Lower lobe of right lung (tissue), 2 donors: ENCODE measurements around the gene SMIM21. TPM values are rescaled to one million over a fixed set of nuclear protein-coding genes. Genes with fewer than 3 reads are reported as not detected.

Experiments used
- ATAC-seq, 2 donors: fragments of 200-7000 bp; cut with Tn5 transposase; one replicate each; pipeline ENCODE4 v1.9.1; 2020 to 2022; ENCODE audit warnings: mild to moderate bottlenecking in 2 of 2, moderate library complexity in 2 of 2
- DNase-seq: peaks from one replicate; pipeline ENCODE4 v3.0.0-alpha.2; 2020
- H3K27ac ChIP-seq: fragments of 200-600 bp; one replicate; pipeline ENCODE4 v1.8.0; 2022
- H3K27me3 ChIP-seq: fragments of 200-600 bp; one replicate; pipeline ENCODE4 v1.8.0; 2022; ENCODE audit warnings: low read depth
- H3K36me3 ChIP-seq: fragments of 200-600 bp; one replicate; pipeline ENCODE4 v1.8.0; 2022; ENCODE audit warnings: mild to moderate bottlenecking
- H3K4me1 ChIP-seq: fragments of 200-600 bp; one replicate; pipeline ENCODE4 v1.8.0; 2022
- H3K4me3 ChIP-seq: fragments of 200-600 bp; one replicate; pipeline ENCODE4 v1.8.0; 2022; ENCODE audit warnings: mild to moderate bottlenecking
- H3K9me3 ChIP-seq: fragments of 200-600 bp; one replicate; pipeline ENCODE4 v1.8.0; 2022
- CTCF ChIP-seq: fragments of 200-600 bp; IDR thresholded peaks from one replicate; pipeline ENCODE4 v1.8.0; 2022; ENCODE audit warnings: antibody characterized with exemption, mild to moderate bottlenecking
- intact Hi-C: fragments of 100-400 bp; cut with DNase I; formaldehyde crosslinking; loops from one replicate; pipeline ENCODE4 v1.11.0; 2022
- total RNA-seq: library from RNA; stranded (reverse); fragmentation: NEBNext Ultra II Directional; extraction: Animal tissue kit (Norgen Biotek cat#: 25700); gene quantifications from one replicate; pipeline ENCODE4 v1.2.1, GENCODE V29; 2021
- donor health status: DM: no; HTN: yes; CAD: no; lungs with severe emphysema.

SMIM21 gene
- total RNA-seq, 1 donor from 2014 or later = not detected

DNA sequence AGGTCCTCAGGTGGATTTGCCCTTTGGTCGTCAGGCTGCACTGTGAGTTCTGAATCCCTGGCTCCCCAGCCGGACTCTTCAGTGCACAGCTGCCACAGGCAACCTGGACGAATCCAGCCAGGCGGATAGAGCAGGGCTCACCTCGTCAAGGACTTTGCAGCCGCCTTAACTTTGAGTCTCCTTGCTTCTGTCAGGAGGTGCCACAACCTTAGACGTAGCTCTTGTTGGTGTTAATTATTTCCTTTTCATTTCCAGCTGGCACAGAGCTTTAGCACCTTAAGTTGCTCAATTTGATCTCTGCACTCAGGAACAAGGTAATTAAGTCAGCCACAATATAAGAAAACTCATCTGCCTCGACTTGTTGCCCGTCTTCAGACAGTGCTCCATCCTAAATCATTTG lies 17.7 kb downstream of the SMIM21 start:
- ATAC-seq = no peak

DNA sequence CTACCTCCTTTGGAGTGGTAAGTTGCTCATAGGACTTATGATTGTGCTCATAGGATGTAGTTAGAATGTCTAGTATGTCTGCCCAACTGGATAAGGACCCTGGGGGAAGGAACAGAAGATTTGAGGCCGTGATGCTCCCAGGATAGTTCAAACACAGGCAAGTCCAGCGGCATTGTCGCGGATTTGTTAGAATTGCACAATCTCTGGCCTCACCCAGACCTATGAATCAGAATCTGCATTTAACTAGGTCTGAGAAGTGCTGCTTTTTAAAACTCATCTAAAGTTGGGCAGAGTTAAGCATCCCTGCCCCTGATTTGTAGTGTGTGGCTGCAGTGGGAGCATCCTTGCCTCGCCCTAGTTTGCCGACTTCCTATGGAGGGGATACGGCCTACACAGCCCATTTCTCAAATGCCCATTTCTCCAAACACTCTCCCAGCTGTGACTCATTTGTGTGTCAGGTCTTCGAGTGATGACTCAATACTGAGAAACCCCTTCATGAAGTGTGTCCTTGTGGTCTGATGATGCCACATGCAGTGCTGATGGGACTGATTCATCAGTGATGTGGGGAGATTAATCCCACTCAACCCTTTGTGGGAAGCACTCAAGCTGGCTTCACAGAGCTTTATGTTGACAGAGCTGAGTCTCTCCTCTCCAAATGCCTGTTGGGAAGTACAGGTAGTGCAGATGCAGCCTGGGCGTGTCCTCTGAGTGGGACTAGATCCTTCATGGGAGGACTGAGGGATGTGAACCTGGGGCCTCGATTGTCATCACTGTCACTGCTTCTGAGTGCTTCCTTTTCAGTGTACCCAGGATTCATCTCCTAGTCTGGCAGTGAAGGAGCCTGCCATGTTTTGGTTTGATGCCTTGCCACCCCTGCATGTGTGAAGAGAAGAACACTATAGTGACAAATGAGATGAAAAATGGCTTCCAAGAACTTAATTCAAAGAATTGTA lies 18.7 kb downstream of the SMIM21 start:
- Histone ChIP-seq H3K36me3 (no peaks in the 10 kb centered on the region), H3K4me1 (no peaks in the 10 kb centered on the region), H3K9me3 (no peaks in the 10 kb centered on the region), H3K4me3 (no peak overlapping the region), H3K27ac (no peak overlapping the region), H3K27me3 (no peaks in the 10 kb centered on the region)
- intact Hi-C loops = no loop called here
- TF ChIP-seq CTCF = no peak
- ATAC-seq = no peak
- DNase-seq = no peak

More for the DNA sequence above, 17.7 kb downstream of the SMIM21 start:
- Histone ChIP-seq H3K4me1 (no peaks in the 10 kb centered on the region), H3K27me3 (no peaks in the 10 kb centered on the region), H3K4me3 (no peak overlapping the region), H3K9me3 (no peaks in the 10 kb centered on the region), H3K27ac (no peak overlapping the region), H3K36me3 (no peaks in the 10 kb centered on the region)
- TF ChIP-seq CTCF = no peak
- intact Hi-C loops = no loop called here
- no peak for DNase-seq

GRCh38 chr18:75407468-75408437 lies 19.8 kb downstream of the SMIM21 start:
- H3K4me3 ChIP-seq = no peak overlapping the region
- H3K27ac ChIP-seq = no peak overlapping the region
- no peaks in the 10 kb centered on the region for H3K9me3 ChIP-seq
- TF ChIP-seq CTCF = no peak
- H3K36me3 ChIP-seq = no peaks in the 10 kb centered on the region
- intact Hi-C loops = no loop called here
- ATAC-seq (no peak), DNase-seq (no peak)
- no peaks in the 10 kb centered on the region for H3K4me1 ChIP-seq
- H3K27me3 ChIP-seq = no peaks in the 10 kb centered on the region

DNA sequence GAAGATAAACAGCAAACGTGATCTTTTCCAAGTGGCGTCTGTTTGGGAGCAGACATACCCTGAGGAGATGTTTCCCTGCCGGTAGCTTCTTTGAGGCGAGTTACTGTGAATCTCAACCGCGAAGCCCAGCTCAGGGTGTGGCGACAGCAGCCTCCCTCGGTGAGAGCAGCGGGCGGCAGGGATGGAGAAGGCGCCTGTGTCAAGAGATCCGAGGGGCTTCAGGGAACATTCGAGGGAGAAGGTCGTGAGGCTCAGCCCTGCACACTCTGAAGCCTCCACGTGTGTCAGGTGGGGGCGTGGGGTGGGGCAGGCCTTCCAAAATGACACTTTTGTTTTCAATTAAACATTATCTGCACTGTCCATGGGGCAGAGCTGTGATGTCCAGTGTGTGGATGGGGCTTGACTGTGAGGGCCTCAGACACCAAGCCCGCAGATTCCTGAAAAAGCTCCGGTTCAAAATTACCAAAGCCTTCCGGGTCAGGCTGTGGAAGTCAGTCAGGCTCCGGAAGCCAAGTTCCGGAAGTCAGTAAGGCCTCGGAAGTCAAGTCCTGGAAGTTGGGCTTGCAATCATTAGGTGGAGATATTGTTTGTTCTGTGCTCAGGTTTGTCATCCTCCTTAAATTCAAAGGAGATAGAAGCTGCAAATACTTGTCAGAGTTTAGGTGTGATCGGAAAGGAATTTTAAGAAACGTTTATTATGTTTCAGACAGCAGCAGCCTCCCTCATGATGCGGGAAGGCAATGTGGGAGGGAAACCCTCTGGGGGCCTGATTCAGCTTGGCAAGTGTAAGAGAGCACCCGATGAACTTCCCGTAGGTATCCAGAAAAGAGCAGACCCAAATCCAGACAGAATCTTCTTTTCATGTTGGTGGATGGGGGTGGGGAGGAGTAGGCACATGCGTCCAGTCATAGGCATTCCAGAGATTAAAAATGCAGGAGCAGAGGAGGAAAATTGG lies 20.7 kb downstream of the SMIM21 start:
- ATAC-seq (no peak), DNase-seq (no peak)
- Histone ChIP-seq H3K9me3 (no peaks in the 10 kb centered on the region), H3K36me3 (no peaks in the 10 kb centered on the region), H3K4me1 (no peaks in the 10 kb centered on the region), H3K27me3 (no peaks in the 10 kb centered on the region), H3K4me3 (no peak overlapping the region), H3K27ac (no peak overlapping the region)
- no peak for TF ChIP-seq CTCF
- intact Hi-C loops = no loop called here
